A172 (cell line): ENCODE data around the gene PRKAR1B. TPM values are rescaled to one million over a fixed set of nuclear protein-coding genes. Genes with fewer than 3 reads are reported as not detected.

Source experiments
- DNase-seq: peaks from one replicate; pipeline ENCODE4 v3.0.0-alpha.2; 2015; ENCODE audit warnings: low spot score
- total RNA-seq: library from RNA; depleted of rRNA; stranded (reverse); fragments of >200 nt; shearing (Covaris generic); gene quantifications from 2 replicates; pipeline ENCODE4 v1.2.3, GENCODE V29; 2014

PRKAR1B gene
- total RNA-seq, 1 experiment from 2014 or later, result 31.3 TPM

DNA sequence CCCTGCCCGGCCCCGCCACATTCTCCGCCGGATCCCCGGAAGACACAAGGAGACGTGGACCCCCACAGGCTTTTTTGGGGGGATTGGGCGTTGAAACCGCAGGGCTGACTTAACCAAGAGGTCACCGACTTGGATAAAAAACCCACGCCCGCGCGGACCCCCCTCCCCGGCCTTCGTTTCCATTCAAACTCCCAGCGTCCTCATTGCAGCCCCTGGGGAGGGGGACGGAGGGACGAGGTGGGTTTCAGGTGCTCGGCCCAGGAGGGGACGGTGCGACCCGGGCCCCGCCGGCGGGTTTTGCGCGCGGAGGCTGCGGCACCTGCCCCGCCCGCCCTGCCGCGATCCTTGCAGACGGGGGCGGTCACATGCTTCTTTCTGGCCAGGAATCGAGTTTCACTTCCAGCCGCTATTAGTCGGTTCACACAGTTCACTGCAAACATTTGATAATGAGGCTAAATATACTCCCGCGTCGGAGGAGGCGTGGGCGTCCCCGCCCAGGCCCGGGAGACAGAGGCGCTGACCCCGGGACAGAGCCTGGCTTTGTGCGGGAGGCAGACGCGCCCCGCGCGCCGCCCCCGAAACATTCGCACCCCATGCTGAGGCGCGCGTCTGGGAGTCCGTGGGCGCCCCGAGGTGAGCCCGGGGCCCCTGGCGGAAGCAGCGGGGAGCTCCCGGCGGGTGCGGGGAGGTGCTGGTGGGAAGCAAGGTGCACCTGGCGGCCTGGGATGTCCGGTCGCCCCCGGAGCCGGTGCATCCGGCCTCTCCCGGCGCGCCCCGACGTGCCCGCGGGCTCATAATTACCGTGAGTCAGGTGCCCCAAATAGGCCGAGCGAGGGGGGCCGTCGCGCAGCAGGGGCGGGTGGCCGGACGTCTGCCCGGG, 204.8 kb downstream of the PRKAR1B start:
- DNase-seq, result no peak

DNA sequence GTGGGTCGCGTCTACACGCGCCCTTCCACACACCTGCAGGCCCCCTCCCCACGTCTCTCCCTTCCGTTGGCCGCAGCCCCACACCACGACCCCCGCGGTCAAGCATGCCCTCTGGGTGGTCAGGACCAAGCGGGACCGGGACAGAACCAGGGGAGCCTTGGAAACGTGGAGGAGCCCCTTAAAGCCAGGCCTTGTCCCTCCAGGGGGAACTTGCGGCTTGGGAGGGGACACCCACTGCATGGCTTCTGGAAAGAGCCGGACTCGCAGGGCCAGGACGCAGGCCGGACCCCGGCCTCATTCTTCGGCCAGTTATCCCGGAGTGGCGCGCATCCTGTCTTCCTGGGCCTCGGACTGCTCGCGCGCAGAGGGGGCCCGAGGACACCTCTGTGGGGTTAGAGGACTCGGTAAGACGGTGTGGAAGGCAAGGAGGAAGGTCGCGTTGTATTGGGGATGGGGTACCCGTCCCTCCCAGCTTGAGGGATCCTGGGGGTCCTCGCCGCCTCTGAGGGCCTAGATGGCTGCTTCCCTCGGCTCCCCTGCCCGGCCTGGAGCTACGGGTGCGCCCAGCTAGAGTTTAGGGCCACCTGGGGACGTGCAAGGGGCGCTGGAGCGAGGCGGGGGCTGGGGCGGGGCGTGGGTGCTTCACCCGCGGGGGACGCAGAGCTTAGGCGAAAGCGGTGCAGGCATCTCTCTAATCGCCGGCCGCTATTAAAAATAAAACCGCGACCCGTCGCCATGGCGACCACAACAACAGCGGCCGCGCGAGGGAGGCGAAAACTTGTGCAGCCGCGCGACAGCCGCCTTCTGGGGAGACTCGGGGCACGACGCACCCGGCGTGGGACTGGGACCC, 205.6 kb downstream of the PRKAR1B start:
- no peak for DNase-seq

DNA sequence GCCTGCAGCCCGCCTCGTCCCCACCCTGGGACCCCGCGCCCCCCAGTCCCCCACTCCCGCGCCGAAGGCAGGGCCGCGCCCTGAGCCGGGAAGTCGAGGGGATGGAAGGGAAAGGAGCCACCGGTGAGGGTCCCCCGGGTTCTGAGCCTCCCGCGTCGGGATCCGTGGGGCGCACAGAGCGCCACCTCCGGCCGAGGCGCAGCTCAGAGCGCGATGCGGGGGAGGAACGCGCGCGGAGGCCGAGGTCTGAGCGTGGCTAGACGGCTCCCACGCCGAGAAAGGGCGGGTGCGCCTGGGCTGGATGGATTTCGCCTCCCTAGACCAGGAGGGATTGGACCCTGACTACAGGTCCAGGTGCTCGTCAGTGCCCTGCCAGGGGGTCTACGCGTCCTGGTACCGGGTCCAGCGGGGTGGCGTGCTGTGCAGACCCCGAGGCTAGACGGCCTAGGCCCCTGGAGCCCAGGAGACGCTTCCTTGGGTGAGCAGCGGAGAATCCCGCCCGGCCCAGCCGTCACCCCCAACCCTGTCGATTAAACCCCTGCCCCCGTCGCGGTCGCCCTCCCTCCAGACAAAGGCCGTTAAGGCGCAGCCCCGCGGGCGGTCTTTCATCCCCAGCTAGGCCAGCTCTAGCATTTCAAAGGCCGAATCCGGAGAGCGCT, 206.4 kb downstream of the PRKAR1B start:
- DNase-seq, result no peak

DNA sequence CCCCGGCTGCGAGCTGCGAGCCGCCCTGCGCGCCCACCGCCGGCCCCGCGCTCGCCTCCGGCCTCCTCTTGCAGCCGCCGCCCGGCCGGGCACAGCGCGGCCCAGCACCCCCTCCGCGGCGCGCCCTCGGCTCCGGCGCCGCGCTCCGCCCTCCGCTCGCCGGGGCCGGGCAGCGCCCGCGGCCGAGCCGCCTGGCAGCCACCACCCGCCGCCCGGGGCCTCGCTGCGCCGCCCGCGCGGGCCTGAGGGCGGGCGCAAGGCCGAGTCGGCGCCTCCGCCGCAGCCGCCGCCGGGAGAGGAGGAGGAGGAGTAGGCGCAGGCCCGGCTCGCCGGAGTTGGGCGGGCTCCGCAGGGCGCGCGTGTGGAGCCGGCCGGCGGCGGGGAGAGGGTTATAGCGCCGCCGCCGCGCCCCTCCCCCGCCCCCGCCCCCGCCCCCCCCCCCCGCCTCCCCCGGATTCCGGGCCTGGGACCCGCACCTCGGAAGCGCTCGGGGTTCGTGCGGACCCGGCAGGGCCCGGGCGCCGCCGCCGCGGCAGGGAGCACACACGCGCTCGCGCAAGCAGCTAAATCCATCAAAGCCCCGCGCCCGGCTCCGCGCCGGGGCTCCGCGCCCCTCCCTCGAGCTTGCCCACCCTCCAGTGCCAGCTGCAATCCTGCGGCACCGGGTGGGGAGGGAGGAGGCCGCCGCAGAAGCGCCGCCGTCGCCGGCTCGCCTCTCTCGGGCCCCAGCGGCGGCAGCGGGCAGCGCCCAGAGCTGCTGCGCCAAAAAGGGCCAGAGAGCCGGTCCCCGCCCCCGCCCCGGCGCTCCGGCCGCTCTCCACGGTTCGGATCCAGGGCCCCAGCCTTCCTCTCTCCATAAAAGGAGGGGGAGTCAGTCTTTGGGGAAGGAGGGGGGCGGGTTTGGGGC, 207.3 kb downstream of the PRKAR1B start, which contains the start of gene PDGFA:
TSS of gene PDGFA (minus strand) at position 363 of the 907 bp plus-strand sequence. CDS start 845 bp downstream, outside the sequence.
- no peak for DNase-seq

DNA sequence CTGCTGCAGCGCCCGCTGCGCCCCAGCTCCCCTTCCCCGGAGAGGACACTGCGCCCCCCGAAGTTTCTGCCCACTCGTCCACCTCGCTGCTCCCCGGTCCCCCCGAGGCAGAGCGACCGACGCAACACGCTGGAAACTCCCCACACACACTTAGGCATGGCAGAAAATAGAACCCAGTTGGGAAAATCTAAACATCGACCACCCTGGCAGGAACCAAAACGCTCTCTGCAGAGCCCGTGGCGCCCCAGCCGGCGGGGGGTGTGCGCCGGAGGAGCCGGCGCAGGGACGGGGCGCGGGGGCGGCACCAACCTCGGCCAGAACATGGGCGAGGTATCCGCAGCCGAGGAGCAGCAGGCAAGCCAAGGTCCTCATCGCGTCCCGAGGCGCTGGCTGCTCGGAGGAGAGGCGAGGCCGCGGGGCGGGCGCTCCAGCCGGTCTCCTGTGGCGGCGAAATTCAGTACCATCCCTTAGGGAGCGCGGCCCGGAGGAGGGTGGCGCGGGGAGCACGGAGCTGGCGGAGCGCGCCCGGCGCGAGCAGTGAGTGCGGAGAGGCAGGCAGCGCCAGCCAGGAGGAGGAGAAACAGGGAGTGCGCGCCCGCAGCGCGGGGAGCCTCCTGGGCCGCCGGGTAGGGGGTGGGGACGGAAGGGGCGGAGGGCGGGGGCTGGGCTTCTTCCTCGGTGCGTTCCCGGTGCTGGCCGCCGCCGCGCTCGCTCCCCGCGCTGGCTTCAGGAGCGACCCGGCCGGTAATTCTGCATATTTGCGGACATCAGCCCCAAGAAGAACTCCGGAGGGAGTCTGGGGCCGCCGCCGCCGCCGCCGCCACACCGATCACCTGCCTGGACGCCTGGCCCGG, 208.2 kb downstream of the PRKAR1B start:
- peak; percentile 58 for DNase-seq

DNA sequence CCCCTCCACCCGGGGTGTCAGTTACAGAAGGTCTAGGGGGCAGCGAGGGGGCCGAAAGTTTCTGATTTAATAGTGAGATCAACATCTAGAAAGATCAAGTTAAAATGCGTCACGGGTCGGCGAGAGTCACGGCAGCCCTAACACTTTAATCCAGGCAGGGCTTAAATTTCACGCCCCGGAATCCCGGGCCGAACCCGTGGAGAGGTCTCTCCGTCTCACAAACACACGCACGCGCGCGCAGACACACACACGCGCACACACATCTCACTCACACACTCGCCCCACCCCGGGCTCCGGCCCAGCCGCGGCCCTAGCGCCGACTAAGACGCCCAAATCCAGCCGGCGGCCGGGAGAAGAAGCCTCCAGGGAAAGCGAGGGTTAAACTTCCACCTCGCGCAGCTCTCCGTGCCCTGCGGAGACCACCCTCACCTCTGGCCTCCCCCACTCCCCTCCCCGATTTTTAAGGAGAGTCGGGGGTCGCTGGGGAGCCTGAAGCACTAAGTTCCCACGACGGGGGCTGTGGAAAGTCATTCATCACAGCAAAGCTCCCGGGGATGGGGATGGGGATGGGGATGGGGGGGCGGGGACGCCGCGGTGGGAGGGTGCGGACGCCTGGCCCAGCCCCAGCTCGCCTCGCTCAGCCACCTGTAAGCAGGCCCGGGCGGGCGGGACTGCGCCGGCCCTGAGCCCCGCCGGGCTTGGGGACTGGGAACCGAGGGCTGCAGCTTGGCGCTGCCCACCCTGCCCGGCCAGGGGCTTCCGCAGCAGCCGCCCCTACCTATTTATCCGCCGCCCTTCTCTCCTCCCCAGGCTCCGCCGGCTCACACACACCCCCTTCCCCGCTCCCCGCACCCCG, 209.1 kb downstream of the PRKAR1B start:
- peak; percentile 33 for DNase-seq

DNA sequence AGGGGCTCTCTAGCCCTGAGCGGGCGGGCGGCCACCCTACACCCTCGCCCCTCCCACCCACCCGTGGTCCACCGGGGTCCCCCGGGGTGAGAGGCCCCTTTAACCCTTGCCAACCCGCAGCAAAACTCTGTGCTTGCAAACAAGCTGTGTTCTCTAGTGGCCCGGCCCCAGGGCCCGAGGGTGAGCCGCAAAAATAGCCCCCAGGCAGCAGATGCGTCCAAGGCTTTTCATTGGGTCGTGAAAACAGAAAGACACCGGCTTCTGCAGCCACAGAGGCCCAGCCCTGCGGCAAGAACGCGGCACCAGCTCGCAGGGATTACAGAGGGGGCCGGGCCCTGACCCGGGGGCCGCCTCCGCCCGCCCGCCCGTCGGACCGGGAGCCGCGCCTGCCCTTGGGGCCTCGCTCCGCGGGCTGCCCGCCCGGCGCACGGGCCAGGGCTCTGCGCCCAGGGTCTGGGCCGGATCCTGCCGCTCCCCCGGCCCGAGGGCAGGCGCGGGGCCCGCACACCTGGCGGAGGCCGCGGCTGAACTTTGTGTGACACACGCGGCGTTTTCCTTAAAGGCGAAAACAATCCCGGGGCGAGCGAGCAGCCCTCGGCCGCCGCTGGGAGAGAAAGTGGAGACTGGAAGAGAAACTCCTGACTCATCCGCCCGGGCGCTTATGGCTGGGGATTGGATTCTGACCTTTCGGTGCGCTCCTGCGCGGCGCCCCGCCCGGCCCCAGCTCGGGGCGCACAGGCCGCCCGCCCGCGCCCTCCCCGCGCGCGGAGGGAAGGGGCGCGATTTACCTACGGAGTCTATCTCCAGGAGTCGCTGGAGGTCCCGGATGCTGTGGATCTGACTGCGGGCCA, 210.2 kb downstream of the PRKAR1B start:
- peak; percentile 69 for DNase-seq

DNA sequence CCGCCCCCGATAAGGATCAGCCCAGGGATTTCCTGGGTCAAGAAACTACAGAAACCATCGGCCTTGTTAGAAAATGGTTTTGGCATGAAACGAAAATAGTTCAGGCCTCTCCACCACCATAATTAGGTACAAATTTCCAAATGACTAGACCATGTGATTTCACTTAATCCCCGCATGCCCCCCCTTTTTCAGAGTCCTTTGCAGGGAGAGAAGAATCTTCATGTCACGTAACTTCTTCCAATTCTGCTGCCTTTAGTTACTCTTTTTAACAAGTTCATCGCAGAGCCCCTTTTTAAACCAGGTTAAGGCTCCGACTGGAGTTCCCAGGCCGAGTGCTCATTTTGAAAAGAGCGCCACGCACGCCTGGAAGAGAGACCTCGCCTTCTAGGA, 210.9 kb downstream of the PRKAR1B start:
- DNase-seq, result no peak

DNA sequence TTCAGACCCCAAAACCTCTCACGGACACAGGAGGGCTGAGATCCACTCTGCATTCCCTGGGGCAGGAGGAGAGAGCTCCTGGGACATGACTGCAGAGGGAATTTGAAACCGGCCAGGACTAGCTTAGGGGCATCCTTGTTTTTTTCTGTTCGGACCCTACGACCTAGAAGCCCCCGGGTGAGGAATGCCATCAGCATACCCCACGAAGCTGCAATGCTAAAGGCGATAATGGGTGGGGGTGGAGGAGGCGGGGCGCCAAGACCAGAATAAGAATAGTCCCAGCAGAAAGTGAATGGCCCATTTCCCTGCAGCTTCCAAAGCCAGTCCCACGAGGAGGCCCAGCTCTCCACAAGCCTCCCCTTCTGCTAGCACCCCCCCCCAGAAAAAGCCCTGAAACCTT, 211.5 kb downstream of the PRKAR1B start:
- no peak for DNase-seq

DNA sequence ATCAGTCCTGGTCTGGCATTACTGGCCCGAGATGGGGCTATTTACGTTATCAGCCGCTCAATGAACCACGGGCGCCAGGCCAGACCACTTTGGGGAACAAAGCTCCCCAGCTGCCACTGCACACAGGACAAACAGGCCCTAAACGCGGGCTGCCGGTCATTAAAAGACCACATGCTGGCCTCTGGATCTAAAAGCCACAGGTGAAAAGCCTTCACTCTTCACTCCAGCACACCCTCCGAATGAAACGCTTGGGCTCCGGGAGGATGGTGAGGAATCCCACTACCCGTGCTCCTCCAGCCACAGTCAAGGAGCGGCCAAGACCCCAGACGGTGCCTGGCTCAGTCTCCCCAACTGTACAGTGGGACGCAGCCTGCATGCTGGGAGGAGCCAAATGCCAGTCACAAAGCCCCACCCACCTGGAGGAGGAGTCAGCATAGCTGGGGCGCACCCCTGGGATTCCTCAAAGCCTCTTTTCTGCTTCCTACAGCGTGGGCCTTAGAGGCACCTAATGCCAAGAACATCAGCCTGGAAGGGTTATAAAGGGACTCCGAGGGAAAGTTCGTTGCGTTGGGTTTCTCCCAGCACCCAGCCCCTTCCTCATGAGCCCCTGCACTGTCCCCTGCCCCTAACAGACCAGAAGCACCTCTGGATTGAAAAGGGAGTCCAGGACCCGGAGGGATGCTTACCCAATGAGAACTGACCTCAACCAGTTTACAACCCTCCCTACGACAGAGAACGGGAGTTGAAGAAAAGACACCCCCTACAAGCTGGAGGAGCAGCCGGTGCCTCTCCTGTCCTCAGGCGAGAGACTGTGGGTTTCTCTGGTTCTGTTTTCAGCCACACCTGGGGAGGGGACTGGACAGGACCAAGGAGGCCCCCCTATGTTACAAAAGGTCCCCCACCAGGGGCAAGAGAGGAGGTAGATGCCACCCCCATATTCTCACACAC, 212.2 kb downstream of the PRKAR1B start:
- peak; percentile 78 for DNase-seq

DNA sequence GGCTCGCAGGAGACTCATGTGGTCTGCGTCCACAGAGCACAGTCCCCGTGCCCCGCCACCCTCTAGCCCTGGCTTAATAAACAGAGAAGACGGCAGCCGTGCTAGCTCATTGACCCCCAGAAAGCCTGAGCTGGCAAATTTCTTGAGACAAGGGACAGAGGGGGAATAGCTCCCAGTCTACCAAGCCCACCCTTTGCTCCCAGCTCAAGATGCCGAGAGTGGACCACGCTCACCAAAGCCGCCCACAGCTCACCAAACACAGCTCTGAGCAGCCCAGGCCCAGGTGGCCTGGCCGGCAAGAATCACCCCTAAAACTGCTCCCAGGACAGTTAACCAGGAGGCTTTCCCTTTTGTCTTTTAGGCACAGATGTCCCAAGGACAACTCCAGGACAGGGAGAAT, 212.8 kb downstream of the PRKAR1B start:
- DNase-seq, result no peak

DNA sequence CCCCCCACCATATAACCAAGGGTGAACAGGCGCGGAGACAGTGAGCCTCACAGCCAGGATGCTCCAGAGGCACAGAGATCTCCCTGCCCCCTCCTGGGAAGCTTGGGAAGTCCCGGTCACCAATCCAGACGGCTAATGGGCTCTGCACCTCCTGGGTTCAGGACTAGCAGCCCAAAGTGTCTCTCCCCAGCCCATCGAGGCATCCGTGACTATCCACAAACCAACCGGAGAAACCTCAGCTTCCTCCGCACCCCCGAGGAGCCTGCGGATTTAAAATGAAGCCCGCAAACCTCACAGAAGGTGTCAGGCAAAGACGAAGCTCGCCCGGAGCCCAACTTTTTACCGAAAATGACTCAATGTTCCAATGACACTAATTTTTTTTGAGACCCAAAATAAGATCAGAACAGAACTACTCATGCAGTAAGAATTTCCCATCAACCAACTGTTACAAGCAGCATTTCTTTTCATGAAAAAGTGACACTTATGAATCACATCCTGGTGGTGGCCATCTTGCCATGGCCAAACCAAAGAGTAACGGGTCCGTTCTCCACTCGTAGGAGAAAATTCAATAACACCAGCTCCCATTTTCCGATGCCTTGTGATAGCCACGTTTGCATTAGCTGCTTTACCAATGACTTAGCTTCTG, 213.4 kb downstream of the PRKAR1B start:
- peak; percentile 88 for DNase-seq

DNA sequence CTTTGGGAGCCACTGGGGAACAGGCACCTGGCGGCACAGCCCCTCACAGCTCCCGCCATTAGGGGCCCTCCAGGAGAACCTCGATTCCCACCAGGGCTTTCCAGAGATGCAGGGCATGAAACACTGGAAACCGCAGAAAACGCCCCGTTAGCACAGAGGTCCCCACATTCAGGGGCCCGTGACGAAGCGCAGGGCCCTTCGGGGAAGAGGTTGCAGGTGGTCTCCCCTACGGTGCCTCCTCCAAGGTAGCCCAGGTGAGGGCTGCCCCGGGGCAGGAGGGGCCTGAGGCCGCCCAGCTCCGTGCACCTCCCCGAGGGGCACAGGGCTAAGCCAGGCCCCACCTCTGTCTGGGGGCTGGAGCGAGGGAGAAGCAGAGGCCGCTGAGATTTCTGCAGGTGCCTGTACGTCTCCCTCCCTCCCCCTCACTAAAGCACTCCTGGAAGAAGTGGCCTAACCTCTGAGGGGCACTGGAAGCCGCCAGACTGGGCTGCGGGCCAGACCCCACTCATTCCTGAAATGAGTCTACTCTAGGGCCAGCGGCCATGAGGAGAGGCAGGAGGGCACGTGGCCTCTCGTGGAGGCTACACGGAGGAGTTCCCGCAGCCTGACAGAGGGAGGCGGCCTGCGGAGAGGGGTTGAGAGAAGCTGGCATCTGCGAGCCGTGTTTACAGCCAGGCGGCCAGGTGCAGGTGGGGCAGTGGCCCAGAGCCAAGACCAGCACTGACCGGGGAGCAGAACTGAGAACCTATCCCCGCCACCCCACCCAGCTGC, 214.4 kb downstream of the PRKAR1B start:
- DNase-seq, result peak; percentile 61

DNA sequence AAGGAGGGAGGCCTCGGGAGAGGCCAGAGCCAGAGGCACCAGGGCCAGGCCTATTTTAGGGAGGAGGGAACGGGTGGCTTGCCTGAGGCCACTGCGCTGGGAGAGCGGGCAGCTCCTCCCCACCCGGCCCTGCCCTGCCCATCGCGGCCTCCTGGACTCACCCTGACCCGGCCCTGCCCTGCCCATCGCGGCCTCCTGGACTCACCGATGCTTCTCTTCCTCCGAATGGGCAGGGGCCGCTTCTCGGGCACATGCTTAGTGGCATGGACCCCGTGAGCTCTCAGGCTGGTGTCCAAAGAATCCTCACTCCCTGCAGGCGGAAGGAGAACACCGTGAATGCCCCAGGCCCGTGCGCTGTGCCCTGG, 215.0 kb downstream of the PRKAR1B start:
- DNase-seq, result no peak

DNA sequence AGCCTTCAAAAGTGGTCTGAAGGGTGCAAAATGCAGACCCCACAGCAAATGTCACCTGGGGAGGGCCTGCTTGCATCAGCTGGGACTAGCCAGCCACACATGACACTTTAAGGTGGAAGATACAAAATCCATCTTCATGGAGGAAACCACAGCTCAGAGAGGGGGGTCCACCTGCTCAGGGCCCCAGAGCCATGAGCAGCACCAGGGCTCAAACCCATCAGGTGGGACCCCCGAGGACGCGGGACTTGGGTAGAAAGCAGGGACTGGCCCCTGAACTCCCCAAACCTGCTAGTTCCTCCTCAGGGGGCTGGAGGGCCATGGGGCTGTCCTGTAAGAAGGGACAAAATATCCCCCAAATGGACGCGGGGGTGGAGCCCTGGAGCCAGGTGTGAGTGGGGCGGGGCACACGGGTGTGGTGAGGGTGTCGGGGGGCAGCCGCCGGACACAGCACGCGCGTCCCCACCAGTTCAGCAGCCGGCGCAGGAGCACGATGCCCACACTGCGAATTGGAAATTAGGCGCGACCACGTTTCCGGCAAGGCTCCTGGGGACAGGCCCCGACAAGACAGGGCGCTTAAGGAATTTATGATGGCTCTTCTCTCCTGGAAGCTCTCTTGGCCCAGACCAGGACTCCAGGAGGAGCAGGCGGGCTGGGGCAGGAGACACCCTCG, 215.5 kb downstream of the PRKAR1B start:
- DNase-seq, result no peak
